Endothelial cell of umbilical vein (primary cell): ENCODE results near the gene APOO. TPM values are rescaled to one million over a fixed set of nuclear protein-coding genes. Genes with fewer than 3 reads are reported as not detected.

Experiments used
- BruUV-seq: library from RNA; stranded (reverse); fragments of 400-500 nt; replicated peaks from 2 replicates; lab custom pipeline; 2021; lab: Mats Ljungman, UMichigan
- CTCF ChIA-PET: fragments of 300-600, 350-600 bp; sonication (Branson Sonifier 250); formaldehyde crosslinking; loops from one replicate; lab custom pipeline; 2021; ENCODE audit warnings: antibody characterized with exemption, inconsistent platforms; lab: Charles Lee
- POLR2A ChIA-PET: fragments of 300-600, 350-600 bp; sonication (Branson Sonifier 250); formaldehyde crosslinking; loops from one replicate; lab custom pipeline; 2021; ENCODE audit warnings: antibody characterized with exemption, inconsistent platforms; lab: Charles Lee
- DNase-seq: peaks from one replicate; pipeline ENCODE4 v3.0.0-alpha.2; 2011; ENCODE audit warnings: low read depth, low spot score
- FAIRE-seq: peaks from 2 replicates; lab custom pipeline; 2011; peaks lifted over from hg19 to GRCh38; lab: Jason Lieb, UNC
- H2AFZ ChIP-seq: 2 replicates; pipeline ENCODE4 v1.6.0; 2012; ENCODE audit warnings: low read depth, low read length, control low read depth, inconsistent platforms
- H3K27ac ChIP-seq: 2 replicates; pipeline ENCODE4 v1.5.1; 2011; ENCODE audit warnings: low read depth, mild to moderate bottlenecking, control low read depth, low read length, moderate library complexity; ENCODE audit not compliant: insufficient read depth
- H3K27me3 ChIP-seq, 2 experiments: 2 replicates each; pipeline versions ENCODE4 v1.6.0 to v1.6.1; 2011; ENCODE audit warnings: low read length in 2 of 2, mixed read lengths in 1 of 2; ENCODE audit not compliant: control insufficient read depth in 2 of 2, insufficient read depth in 2 of 2
- H3K36me3 ChIP-seq, 2 experiments: 2 replicates in 1 of 2; 3 replicates in 1 of 2; pipeline ENCODE4 v1.5.1; 2011; ENCODE audit warnings: low read length in 2 of 2, mild to moderate bottlenecking in 1 of 2, moderate library complexity in 1 of 2; ENCODE audit not compliant: control insufficient read depth in 2 of 2, insufficient read depth in 2 of 2; ENCODE audit errors: extremely low read depth in 1 of 2
- H3K4me1 ChIP-seq: 3 replicates; pipeline ENCODE4 v1.5.1; 2011; ENCODE audit warnings: mild to moderate bottlenecking, low read length; ENCODE audit not compliant: control insufficient read depth, insufficient read depth; ENCODE audit errors: extremely low read depth
- H3K4me2 ChIP-seq: 2 replicates; pipeline ENCODE4 v1.6.1; 2011; ENCODE audit warnings: low read length, control low read depth, mixed read lengths; ENCODE audit not compliant: insufficient read depth
- H3K4me3 ChIP-seq, 3 experiments: fragments of 200-600 bp in 1 of 3; sonication (generic), shearing (Covaris generic) in 1 of 3; replicated peaks in 1 of 3; 2 replicates each; pipeline ENCODE4 v1.5.1; 2011 to 2016; ENCODE audit warnings: control low read depth in 3 of 3, low read length in 3 of 3, mild to moderate bottlenecking in 2 of 3, inconsistent platforms in 1 of 3, low read depth in 1 of 3, moderate library complexity in 1 of 3; ENCODE audit not compliant: insufficient read depth in 1 of 3
- H3K79me2 ChIP-seq: 2 replicates; pipeline ENCODE4 v1.6.0; 2012; ENCODE audit warnings: low read length, inconsistent platforms; ENCODE audit not compliant: control insufficient read depth, insufficient read depth
- H3K9ac ChIP-seq: replicated peaks from 2 replicates; pipeline ENCODE3; 2011; ENCODE audit warnings: low read length, control low read depth; ENCODE audit not compliant: insufficient read depth; ENCODE audit errors: extremely low read depth
- H3K9me1 ChIP-seq: replicated peaks from 3 replicates; pipeline ENCODE4 v1.6.0; 2011; ENCODE audit warnings: mild to moderate bottlenecking, low read length; ENCODE audit not compliant: control insufficient read depth, insufficient read depth; ENCODE audit errors: extremely low read depth
- H3K9me3 ChIP-seq: replicated peaks from 2 replicates; pipeline ENCODE4 v1.5.1; 2012; ENCODE audit warnings: low read length, inconsistent platforms; ENCODE audit not compliant: control insufficient read depth, insufficient read depth
- H4K20me1 ChIP-seq: replicated peaks from 2 replicates; pipeline ENCODE3; 2011; ENCODE audit warnings: mild to moderate bottlenecking, low read length; ENCODE audit not compliant: control insufficient read depth, insufficient read depth; ENCODE audit errors: extremely low read depth
- CTCF ChIP-seq, 2 donors: IDR thresholded peaks; 1 replicate in 1 of 2; 2 replicates in 1 of 2; pipeline ENCODE4 v1.5.1; 2011; ENCODE audit warnings: low read length in 2 of 2, mild to moderate bottlenecking in 2 of 2, moderate library complexity in 2 of 2, control low read depth in 1 of 2, inconsistent platforms in 1 of 2, low read depth in 1 of 2; ENCODE audit not compliant: insufficient read depth in 1 of 2; ENCODE audit errors: extremely low read depth in 1 of 2
- EZH2 ChIP-seq: IDR thresholded peaks from 2 replicates; pipeline ENCODE4 v1.6.1; 2012; ENCODE audit warnings: borderline replicate concordance, low read depth, mild to moderate bottlenecking, moderate library complexity, low read length, inconsistent platforms; ENCODE audit not compliant: severe bottlenecking
- FOS ChIP-seq: IDR thresholded peaks from 2 replicates; pipeline ENCODE4 v1.6.1; 2011; ENCODE audit warnings: mild to moderate bottlenecking, low read length, moderate library complexity, borderline replicate concordance; ENCODE audit not compliant: insufficient read depth
- JUN ChIP-seq: IDR thresholded peaks from 2 replicates; pipeline ENCODE4 v1.6.1; 2011; ENCODE audit warnings: borderline replicate concordance, low read depth; ENCODE audit not compliant: insufficient read length, insufficient read depth
- MAX ChIP-seq: IDR thresholded peaks from 2 replicates; pipeline ENCODE4 v1.6.1; 2011; ENCODE audit not compliant: insufficient read depth, insufficient read length
- MYC ChIP-seq: IDR thresholded peaks from one replicate; pipeline ENCODE4 v1.6.1; 2011; ENCODE audit warnings: mild to moderate bottlenecking, low read depth, low read length
- POLR2A ChIP-seq: IDR thresholded peaks from 2 replicates; pipeline ENCODE4 v1.6.1; 2012; ENCODE audit warnings: low read depth, mild to moderate bottlenecking, control low read depth, low read length
- POLR2AphosphoS5 ChIP-seq: IDR thresholded peaks from 2 replicates; pipeline ENCODE4 v1.6.1; 2012; ENCODE audit warnings: low read depth, mild to moderate bottlenecking, control low read depth, low read length, moderate library complexity; ENCODE audit not compliant: insufficient read depth
- dilution Hi-C: fragments of 300-500 bp; cut with MboI; formaldehyde crosslinking; loops from one replicate; pipeline ENCODE4 v1.15.0; 2019; ENCODE audit warnings: low sequenced_read_pairs; ENCODE audit not compliant: extremely low pct_ligation_motif_present
- intact Hi-C: fragments of 100-400 bp; cut with micrococcal nuclease; formaldehyde crosslinking; loops from one replicate; pipeline ENCODE4 v1.10.0; 2022
- polyA plus RNA-seq, 4 experiments: library from polyadenylated mRNA; depleted of rRNA in 3 of 4; stranded (reverse) in 3 of 4; unstranded in 1 of 4; fragments of >200 nt; gene quantifications; 2 replicates each; pipeline versions ENCODE4 v1.2.1 to v1.2.3, GENCODE V29; 2011 to 2012; ENCODE audit warnings: missing spikeins in 1 of 4
- total RNA-seq: library from RNA; stranded (reverse); gene quantifications from 2 replicates; pipeline ENCODE4 v1.2.3, GENCODE V29; 2021

The APOO gene
- total and polyA plus RNA-seq, 2 donors (not counting 3 experiments of a cell fraction or from before 2014, with no cell fraction given), result 9.8 to 24.3 TPM

GRCh38 chrX:23826216-23826615, 81.5 kb downstream of the APOO start:
- intact Hi-C loops (no loop called here), dilution Hi-C loops (no loop called here)
- H3K4me2 ChIP-seq, result no peak overlapping the region
- ChIA-PET CTCF (no interaction called here), POLR2A (interaction anchor here (0.6 kb wide), 1 partner anchor 10 kb away, joined by 4 read pairs; no protein-coding TSS in a partner anchor)
- no TSS peak for BruUV-seq
- H3K27ac ChIP-seq, result no peak overlapping the region
- H3K36me3 ChIP-seq, result no peaks in the 10 kb centered on the region
- no peak overlapping the region for H3K9ac ChIP-seq
- no peaks in the 10 kb centered on the region for H4K20me1 ChIP-seq
- H2AFZ ChIP-seq, result no peak overlapping the region
- no peaks in the 10 kb centered on the region for H3K9me1 ChIP-seq
- no peak overlapping the region for H3K4me3 ChIP-seq
- no peaks in the 10 kb centered on the region for H3K27me3 ChIP-seq
- H3K4me1 ChIP-seq, result no peaks in the 10 kb centered on the region
- no peak for DNase-seq
- H3K9me3 ChIP-seq, result no peaks in the 10 kb centered on the region
- no peaks in the 10 kb centered on the region for H3K79me2 ChIP-seq
- TF ChIP-seq FOS, result no peak
- no peak for TF ChIP-seq POLR2AphosphoS5
- no peak for TF ChIP-seq MYC
- no peak for TF ChIP-seq MAX
- TF ChIP-seq CTCF (IDR thresholded peaks at IDR 0.05; ENCODE audit: extremely low read depth in 1 of 2, insufficient read depth in 1 of 2, low read depth in 1 of 2, low read length in 2 of 2), result no peak
- TF ChIP-seq EZH2, result no peak
- no peak for TF ChIP-seq JUN
- TF ChIP-seq POLR2A, result no peak
- no peak for FAIRE-seq
